Ishikawa (cell line): Measurements from ENCODE around the gene ANGPTL5.

Experiments used
- CEBPB ChIP-seq: IDR thresholded peaks from 2 replicates; pipeline ENCODE4 v1.6.1; 2012
- CREB1 ChIP-seq: IDR thresholded peaks from 2 replicates; pipeline ENCODE4 v1.6.1; 2012; ENCODE audit warnings: low read depth
- EGR1 ChIP-seq: IDR thresholded peaks from 2 replicates; pipeline ENCODE4 v1.6.1; 2012
- EP300 ChIP-seq: IDR thresholded peaks from 2 replicates; pipeline ENCODE4 v1.6.1; 2012; ENCODE audit warnings: borderline replicate concordance
- FOXM1 ChIP-seq: IDR thresholded peaks from 2 replicates; pipeline ENCODE4 v1.6.1; 2012; ENCODE audit warnings: low read depth, borderline replicate concordance
- NFIC ChIP-seq: IDR thresholded peaks from 2 replicates; pipeline ENCODE4 v1.6.1; 2012
- RAD21 ChIP-seq: IDR thresholded peaks from 2 replicates; pipeline ENCODE4 v1.6.1; 2012; ENCODE audit warnings: low read depth
- TAF1 ChIP-seq: IDR thresholded peaks from 2 replicates; pipeline ENCODE4 v1.6.1; 2012; ENCODE audit warnings: low read depth, mild to moderate bottlenecking
- TCF12 ChIP-seq: IDR thresholded peaks from 2 replicates; pipeline ENCODE4 v1.6.1; 2012; ENCODE audit warnings: low read depth
- TEAD4 ChIP-seq: IDR thresholded peaks from 2 replicates; pipeline ENCODE4 v1.6.1; 2012
- YY1 ChIP-seq: IDR thresholded peaks from 2 replicates; pipeline ENCODE4 v1.6.1; 2012; ENCODE audit warnings: low read depth
- ZBTB7A ChIP-seq: IDR thresholded peaks from 2 replicates; pipeline ENCODE4 v1.6.1; 2012; ENCODE audit warnings: low read depth
- TF ChIP-seq, protein P1 (sequence below): IDR thresholded peaks from 2 replicates; pipeline ENCODE4 v1.6.1; 2012
- TF ChIP-seq, protein P2 (sequence below): IDR thresholded peaks from 2 replicates; pipeline ENCODE4 v1.6.1; 2012
- TF ChIP-seq, protein P3 (sequence below): IDR thresholded peaks from 2 replicates; pipeline ENCODE4 v1.6.1; 2012; ENCODE audit warnings: low read depth, mild to moderate bottlenecking

Gene ANGPTL5

DNA sequence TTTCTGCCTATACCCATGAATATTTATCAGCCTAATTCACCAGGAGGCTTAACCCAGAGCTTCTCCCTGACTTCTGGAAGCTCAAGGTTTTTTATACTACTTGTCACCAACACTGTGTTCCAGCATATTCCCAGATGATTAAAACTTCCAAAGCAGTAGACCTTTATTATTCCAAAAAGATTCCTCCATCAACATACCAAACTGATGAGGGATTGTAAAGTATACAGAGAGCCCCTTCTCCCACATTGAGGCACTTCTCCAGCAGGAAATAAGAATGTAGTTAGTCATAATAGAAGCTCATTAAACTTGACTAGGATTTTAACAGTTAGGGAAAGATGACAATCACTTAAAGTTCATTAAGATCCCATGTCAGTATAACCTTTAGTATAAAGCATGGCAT is 53.0 kb downstream of the ANGPTL5 start:
- TF ChIP-seq TEAD4 (no peak), EGR1 (no peak), RAD21 (no peak), TAF1 (no peak), EP300 (no peak)
- TF ChIP-seq, protein P1, sequence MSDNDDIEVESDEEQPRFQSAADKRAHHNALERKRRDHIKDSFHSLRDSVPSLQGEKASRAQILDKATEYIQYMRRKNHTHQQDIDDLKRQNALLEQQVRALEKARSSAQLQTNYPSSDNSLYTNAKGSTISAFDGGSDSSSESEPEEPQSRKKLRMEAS, result no peak
- TF ChIP-seq, protein P2, sequence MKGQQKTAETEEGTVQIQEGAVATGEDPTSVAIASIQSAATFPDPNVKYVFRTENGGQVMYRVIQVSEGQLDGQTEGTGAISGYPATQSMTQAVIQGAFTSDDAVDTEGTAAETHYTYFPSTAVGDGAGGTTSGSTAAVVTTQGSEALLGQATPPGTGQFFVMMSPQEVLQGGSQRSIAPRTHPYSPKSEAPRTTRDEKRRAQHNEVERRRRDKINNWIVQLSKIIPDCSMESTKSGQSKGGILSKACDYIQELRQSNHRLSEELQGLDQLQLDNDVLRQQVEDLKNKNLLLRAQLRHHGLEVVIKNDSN, result no peak

DNA sequence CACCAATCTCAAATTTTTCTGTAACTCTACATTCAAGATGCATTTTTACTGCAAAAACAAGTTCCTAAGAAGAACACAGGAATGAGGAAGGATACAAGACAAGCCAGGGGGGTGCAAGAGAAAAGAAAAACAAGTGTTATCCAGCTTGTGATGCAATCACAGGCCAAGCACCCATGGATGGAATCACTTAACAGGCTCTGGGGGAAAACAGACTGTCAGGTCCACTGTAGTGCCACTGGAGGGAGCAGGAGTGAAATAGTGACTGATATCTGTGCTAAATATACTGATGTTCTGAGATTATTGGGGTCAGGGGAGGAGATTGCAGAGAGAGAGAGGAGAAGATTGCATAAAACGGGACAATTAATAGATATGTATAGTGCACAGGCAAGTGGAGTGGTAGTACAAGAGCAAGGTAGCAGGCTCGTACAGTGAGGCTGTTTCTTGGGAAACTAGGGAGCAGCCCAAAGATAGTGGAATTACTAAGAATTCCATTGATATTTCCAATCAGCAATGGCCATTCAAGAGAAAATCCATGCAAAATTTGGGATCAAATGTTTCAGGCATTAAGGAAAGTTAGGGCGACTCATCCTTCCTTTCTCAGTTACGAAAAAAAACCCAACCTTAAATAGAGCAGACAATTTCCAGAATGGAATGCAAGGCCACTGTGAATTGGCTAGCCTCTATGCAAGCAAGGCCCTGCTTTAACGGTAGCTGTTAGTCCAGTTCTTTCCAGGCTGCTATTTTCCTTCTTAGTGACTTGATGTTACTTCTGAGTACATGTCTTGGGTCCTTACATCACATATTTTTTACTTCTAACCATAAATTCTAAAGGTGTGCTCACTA is 53.7 kb downstream of the ANGPTL5 start:
- TF ChIP-seq, protein P1, result no peak
- no peak for TF ChIP-seq EGR1
- peak; percentile 62 for TF ChIP-seq CEBPB
- TF ChIP-seq ZBTB7A, result no peak
- peak; percentile 47 for TF ChIP-seq RAD21

DNA sequence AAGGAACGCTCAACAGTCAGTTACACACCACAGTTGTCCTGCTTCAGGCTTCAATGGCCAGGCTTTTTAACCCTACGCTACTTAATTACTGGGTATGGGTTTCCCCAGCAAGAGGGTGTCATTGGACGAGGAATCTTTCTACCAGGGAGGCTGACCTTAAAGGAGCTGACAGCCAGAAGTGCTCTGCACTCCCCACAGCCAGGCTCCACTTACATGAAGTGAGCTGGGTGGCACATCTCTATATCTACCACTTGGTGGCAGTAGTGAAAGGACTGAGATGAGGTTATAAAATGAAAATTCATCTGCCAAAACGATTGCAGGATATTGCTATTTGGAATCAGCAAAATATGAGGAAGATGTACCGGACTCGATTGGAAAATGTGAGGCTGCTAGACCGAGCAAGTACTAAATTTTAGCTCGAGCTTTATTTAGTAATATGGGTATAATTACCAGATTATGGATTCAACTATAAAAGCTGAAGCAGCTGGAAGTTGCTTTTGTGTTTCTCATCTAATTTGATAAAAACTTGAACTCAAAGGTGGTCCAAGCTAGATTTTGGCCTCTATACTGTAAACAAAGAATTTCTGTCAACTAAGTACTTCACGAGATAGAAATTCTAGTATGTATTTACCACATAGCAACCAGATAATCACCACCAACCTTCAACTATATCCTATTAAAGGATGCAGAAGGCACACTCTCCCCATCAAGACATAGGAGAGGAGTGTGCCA is 55.5 kb downstream of the ANGPTL5 start:
- TF ChIP-seq CEBPB (no peak), RAD21 (peak; percentile 69)

DNA sequence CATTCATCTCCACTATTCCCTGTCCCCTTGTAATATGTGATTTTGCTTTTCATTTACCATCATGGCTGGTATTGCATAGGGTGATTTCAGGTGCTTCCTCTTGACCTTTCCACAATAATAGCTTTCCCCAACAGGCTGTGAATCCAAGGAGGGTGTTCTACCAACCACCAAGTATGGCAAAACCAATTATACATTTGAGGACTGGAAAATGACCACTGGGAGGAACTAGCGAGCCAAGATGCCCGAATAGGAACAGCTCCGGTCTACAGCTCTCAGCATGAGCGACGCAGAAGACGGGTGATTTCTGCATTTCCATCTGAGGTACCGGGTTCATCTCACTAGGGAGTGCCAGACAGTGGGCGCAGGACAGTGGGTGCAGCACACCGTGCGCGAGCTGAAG is 64.1 kb downstream of the ANGPTL5 start:
- TF ChIP-seq RAD21, result peak; percentile 32; the same call in 1 of the 2 replicates

DNA sequence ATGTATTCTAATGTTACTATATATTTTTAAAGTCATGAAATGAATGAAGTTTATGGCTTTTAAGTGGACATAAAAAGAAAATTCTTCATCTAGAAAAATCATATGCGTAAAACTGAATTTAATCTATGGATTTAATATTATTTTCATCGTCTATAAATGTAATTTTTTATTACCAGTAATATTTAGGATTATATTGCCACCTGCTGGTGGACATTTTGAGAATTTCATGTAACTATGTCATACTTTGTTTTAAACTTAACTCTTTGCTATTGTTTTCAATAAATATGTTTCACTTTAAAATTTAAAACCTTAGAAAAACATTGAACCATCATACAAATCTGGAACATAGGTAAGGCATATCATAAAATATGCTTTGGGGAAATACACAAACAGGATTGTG is 68.1 kb downstream of the ANGPTL5 start:
- TF ChIP-seq, protein P1, result no peak
- TF ChIP-seq TAF1 (no peak), FOXM1 (no peak), NFIC (no peak), TEAD4 (no peak), RAD21 (peak; percentile 54), CEBPB (no peak)
- TF ChIP-seq, protein P2, result no peak

DNA sequence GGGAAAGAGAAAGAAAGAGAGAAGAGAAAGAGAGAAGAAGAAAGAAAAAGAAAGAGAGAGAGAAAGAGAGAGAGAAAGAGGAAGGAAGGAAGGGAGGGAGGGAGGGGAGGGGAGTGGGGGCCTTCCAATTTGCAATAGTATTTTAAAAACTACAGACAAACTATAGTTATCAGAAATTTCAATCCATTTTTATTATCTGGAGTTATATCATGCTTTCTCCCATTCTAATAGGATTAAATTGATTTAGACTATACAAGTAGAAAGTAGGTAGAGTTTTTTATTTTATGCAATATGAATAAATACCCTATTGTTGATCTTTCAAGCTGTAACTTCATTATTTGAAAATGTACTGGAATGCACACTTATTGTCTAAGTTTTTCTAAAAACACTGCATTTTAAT is 71.7 kb downstream of the ANGPTL5 start:
- TF ChIP-seq ZBTB7A (no peak), YY1 (no peak), TEAD4 (no peak), TAF1 (no peak), TCF12 (no peak), CEBPB (no peak), CREB1 (no peak), FOXM1 (no peak), EGR1 (no peak)
- TF ChIP-seq, protein P1, result no peak
- TF ChIP-seq, protein P2, result no peak

DNA sequence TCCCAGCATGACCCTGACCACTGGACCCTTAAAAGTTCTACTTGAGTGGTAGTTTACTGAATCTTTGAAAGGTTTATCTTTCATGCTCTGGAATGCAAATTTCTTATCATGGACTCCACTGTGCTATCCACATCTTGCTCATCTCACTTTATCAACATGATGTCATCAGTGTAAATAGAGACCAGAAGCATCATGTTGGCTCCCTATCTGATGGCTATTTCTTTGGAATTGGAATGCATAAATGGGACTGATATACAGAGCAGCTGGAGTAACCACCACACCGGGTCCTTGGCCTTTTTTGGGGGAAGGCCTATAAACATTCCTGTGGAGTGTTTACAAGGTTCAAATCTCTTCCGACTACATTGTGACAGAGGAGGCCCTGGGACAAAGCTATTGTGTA is 75.6 kb downstream of the ANGPTL5 start:
- TF ChIP-seq, protein P1, result no peak
- TF ChIP-seq EGR1, result no peak
- TF ChIP-seq, protein P3, sequence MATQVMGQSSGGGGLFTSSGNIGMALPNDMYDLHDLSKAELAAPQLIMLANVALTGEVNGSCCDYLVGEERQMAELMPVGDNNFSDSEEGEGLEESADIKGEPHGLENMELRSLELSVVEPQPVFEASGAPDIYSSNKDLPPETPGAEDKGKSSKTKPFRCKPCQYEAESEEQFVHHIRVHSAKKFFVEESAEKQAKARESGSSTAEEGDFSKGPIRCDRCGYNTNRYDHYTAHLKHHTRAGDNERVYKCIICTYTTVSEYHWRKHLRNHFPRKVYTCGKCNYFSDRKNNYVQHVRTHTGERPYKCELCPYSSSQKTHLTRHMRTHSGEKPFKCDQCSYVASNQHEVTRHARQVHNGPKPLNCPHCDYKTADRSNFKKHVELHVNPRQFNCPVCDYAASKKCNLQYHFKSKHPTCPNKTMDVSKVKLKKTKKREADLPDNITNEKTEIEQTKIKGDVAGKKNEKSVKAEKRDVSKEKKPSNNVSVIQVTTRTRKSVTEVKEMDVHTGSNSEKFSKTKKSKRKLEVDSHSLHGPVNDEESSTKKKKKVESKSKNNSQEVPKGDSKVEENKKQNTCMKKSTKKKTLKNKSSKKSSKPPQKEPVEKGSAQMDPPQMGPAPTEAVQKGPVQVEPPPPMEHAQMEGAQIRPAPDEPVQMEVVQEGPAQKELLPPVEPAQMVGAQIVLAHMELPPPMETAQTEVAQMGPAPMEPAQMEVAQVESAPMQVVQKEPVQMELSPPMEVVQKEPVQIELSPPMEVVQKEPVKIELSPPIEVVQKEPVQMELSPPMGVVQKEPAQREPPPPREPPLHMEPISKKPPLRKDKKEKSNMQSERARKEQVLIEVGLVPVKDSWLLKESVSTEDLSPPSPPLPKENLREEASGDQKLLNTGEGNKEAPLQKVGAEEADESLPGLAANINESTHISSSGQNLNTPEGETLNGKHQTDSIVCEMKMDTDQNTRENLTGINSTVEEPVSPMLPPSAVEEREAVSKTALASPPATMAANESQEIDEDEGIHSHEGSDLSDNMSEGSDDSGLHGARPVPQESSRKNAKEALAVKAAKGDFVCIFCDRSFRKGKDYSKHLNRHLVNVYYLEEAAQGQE, result no peak
- TF ChIP-seq CREB1, result no peak
- TF ChIP-seq TEAD4, result no peak
